GM21528 (cell line): ENCODE measurements around the gene BRF1.

Experiments
- ATAC-seq: cut with Tn5 transposase; IDR thresholded peaks from one replicate; pipeline ENCODE4 v1.9.1; 2021; ENCODE audit warnings: mild to moderate bottlenecking, moderate library complexity; ENCODE audit not compliant: unreplicated experiment, low FRiP score

Gene BRF1

GRCh38 chr14:105247026-105247425, 53.8 kb downstream of the BRF1 start:
- no peak for ATAC-seq

GRCh38 chr14:105244334-105244733, 56.5 kb downstream of the BRF1 start:
- no peak for ATAC-seq

- no peak for ATAC-seq
Observed at GRCh38 chr14:105241641-105242040, 59.2 kb downstream of the BRF1 start.

GRCh38 chr14:105240811-105241576, 59.8 kb downstream of the BRF1 start:
- no peak for ATAC-seq

- ATAC-seq: no peak
Observed at GRCh38 chr14:105229099-105229655, 71.6 kb downstream of the BRF1 start.

GRCh38 chr14:105228562-105228961, 72.2 kb downstream of the BRF1 start:
- no peak for ATAC-seq

- no peak for ATAC-seq
Observed at GRCh38 chr14:105227346-105227745, 73.5 kb downstream of the BRF1 start.

- no peak for ATAC-seq
Observed at GRCh38 chr14:105226198-105226597, 74.6 kb downstream of the BRF1 start.

- no peak for ATAC-seq
Observed at GRCh38 chr14:105224845-105225570, 75.8 kb downstream of the BRF1 start.

GRCh38 chr14:105223770-105224544, 76.8 kb downstream of the BRF1 start:
- no peak for ATAC-seq

GRCh38 chr14:105223260-105223659, 77.5 kb downstream of the BRF1 start:
- ATAC-seq: no peak

- ATAC-seq: no peak
Observed at GRCh38 chr14:105221598-105222178, 79.1 kb downstream of the BRF1 start.

- ATAC-seq: no peak
Observed at GRCh38 chr14:105220699-105221597, 79.9 kb downstream of the BRF1 start.

- ATAC-seq: no peak
Observed at GRCh38 chr14:105219753-105220152, 81.0 kb downstream of the BRF1 start.

- ATAC-seq: no peak
Observed at GRCh38 chr14:105219043-105219612, 81.7 kb downstream of the BRF1 start.

GRCh38 chr14:105218611-105219010, 82.2 kb downstream of the BRF1 start:
- no peak for ATAC-seq

GRCh38 chr14:105217774-105218173, 83.0 kb downstream of the BRF1 start:
- ATAC-seq: no peak

GRCh38 chr14:105216490-105217247, 84.1 kb downstream of the BRF1 start:
- no peak for ATAC-seq
